Glomerular visceral epithelial cell (primary cell): ENCODE measurements around the gene USP54.
"Not testable (repeated sequence)": the region's sequence is repeated elsewhere in the genome, so short reads cannot be mapped to it uniquely, and the experiment has no call there.

ENCODE experiments used
- DNase-seq: peaks from one replicate; pipeline ENCODE4 v3.0.0-alpha.2; 2016; ENCODE audit errors: extremely low spot score

The USP54 gene

DNA sequence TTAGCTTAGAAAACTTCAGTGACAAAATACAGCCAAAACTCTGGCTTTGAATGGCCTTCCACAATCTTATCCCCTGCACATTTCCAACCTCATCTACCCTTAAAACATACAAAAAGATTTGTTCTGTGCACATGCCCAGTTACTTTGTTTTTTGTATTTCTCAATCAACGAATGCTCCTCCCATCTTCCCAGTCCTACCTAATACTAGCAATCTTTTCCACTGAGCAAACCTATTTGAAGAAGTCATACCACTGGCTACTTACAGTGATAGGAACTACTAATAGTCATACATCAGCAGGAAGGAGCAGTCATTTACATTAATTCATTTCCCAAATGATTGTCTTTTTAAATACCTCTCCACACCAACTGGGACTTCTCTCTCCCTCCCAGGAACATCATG, 2.5 kb downstream of the USP54 start:
- no peak for DNase-seq

DNA sequence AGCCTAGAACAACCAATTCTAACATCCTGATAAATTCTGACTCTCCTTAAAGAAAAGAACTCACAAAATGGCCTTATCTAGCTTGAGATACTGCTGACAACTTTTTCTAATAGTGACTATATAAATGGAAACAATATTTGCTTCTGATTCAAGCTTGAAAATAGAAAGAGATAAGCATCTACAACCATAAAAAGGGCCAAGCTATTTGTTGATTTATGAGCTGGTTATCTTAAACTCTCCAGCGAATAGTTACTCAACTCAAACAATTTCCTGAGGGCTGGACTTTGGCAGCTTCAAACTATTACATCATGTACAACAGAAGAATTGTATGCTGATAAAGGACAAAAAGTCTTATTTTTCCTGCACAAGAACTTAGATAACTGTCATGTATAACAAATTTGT, 4.6 kb downstream of the USP54 start:
- no peak for DNase-seq

DNA sequence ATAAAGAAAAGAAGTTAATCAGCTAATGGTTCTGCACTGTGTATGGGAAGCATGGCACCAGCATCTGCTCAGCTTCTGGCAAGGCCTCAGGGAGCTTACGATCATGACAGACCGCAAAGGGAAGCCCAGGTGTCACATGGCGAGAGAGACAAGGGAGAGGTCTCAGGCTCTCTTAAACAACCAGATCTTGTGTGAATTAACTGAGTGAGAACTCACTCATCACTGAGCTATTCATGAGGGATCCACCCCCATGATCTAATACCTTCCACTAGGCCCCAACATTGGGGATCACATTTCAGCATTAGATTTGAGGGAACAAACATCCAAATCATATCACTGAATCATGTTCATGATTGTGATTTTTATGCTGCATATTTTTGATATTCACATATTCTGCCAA, 5.8 kb downstream of the USP54 start:
- no peak for DNase-seq

DNA sequence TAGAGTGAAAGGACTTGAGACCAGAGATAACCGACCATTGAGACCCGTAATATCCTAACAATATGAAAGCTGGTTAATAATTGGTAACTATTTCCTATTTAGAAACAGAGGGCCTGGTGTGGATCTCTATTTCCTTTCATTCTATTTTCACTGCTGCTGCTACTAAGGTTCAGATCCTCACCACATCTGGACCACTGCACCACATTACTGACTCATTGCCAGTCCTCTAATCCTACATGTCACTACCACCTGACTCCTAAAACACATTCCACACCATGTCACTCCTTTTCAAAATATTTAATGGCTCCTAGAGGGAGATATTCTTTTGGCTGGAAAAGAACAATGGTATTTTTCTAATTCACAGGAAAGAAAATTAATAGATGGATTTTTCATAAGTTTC, 6.4 kb downstream of the USP54 start:
- DNase-seq, result peak; percentile 73

DNA sequence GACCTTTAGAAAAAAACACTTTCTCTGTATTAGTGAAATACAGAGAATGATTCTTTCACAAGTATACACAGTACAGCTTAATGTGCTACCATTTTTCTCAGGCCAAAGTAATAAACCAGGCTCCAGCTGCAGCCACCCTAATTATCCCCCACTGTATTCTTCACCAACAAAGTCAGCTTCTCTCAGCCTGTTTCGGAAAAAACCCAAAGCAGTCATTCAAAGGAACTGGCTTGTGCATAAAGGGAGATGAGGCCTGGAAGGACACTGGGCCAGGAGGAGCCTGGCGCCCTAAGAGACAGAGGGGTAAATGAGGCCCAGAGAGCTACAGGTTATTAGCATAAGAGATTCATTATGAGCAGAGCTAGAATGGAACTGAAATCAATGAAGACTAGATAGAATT, 9.2 kb downstream of the USP54 start:
- DNase-seq, result no peak

DNA sequence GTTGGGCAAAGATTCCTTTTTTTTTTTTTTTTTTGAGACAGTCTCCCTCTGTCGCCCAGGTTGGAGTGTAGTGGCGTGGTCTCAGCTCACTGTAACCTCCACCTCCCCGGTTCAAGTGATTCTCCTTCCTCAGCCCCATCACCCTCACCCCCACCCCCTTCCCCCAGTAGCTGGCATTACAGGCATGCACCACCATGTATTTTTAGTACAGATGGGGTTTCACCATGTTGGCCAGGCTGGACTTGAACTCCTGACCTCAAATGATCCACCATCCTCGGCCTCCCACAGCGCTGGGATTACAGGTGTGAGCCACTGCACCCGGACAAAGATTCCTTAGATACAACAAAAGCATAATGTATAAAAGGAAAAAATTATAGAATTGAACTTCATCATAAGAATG, 12.2 kb downstream of the USP54 start:
- DNase-seq, result not testable (repeated sequence)

DNA sequence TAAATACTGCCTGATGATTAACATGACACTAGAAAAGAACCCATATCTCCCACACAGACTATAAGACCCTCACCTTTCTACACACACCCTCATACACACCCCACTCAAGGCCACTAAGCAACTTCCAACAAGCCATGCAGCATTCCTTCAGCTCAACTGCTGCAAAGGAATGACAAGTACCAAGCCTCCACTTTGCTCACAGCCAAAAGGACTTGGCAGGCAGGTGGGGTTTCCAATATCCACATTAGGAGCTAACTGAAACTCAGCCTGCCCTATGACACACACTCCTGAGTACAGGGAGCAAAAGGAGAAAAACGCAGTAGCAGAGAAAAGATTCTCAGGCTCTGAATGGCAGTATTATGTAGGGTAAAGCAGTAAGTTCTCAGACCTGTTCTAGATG, 13.4 kb downstream of the USP54 start:
- DNase-seq, result no peak

DNA sequence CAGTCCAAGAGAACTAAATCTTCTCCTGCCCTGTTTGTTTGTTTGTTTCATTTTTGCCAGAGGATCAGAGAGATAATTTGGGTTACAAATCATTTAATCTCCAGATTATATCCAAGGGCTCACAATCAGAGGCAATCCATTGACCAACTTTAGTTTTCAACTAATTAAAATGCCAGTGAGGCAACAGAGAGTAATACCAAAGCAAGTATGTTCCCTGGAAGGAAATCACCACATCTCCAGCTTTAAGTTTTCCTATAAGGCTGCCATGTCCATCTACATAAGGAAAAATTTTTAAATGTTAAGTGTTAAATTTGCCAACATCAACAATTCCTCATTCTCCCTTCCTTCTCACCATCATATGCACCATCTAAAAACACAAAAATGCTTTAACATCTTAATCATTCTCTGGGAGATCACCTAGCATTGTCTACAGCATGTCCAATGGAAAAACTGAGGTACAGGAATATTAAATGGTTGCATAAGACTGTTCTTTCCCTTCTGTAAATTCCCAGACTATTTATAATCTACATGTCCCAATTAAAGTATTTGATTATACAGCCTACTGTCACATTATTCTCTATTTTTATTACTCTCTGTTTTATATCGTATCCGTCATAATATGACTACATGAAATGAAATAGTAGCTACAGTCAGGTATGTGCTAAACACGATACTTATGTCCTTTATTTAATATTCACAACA, 14.1 kb downstream of the USP54 start:
- DNase-seq, result no peak

DNA sequence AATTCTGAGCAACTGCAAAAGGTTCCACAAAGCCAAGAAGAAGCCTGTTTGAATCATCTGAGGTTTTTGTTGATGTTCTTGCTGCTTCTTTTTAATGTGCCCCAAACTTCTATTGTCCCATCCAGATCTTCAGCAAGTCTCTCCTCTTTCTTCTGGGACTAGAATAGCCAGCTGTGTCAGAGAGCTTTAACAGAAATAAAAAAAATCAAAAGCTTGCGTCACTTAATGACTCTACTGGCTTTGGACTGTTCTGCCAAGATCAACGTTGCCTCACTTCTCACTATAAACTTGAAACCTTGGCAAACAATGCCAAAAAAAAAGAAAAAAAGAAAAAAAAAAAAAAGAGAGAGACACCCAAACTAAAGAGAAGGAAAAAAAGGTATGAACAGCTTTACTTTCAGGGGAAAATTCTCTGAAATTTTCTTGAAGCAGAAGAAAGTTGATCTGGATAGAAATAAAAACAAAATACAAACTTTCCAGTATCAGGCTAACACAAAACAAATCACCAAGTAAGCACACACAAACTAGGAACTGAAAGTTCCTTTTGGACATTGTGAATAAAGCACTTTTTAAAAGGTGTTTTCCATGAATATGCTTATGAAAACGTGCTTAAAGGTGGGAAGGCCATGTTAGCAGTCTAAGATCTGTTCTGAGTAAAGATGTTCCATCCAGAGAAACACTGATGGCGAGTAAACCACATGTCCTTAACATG, 14.8 kb downstream of the USP54 start:
- no peak for DNase-seq

DNA sequence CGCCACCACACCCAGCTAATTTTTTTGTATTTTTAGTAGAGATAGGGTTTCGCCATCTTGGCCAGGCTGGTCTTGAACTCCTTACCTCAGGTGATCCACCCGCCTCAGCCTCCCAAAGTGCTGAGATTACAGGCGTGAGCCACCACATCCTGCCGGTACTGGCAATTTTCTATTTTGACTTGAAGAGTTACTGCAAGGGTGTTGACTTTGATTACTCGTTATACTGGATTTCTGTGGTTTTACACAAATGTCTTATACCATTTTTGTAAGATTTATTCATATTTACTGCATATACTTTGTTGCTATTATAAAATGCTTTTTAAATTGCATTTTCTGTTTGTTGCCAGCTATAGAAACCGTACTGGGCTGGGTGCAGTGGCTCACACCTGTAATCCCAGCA, 24.1 kb downstream of the USP54 start:
- DNase-seq, result not testable (repeated sequence)

DNA sequence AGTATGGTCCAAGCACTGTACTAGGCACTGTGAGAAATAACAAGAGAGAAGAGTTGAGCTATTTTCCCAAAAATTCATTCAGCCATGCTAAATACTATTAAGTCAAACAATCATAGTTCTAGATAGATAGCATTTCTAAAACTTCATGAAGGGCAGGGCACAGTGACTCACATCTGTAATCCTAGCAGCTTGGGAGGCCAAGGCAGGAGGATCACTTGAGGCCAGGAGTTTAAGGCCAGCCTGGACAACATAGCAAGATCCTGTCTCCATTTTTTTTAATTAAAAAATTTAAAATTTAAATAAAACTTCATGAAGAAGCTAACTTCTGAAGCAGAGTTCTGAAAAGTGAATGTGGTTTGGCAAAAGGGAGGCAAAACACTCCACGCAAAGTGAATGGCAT, 29.9 kb downstream of the USP54 start:
- no peak for DNase-seq

DNA sequence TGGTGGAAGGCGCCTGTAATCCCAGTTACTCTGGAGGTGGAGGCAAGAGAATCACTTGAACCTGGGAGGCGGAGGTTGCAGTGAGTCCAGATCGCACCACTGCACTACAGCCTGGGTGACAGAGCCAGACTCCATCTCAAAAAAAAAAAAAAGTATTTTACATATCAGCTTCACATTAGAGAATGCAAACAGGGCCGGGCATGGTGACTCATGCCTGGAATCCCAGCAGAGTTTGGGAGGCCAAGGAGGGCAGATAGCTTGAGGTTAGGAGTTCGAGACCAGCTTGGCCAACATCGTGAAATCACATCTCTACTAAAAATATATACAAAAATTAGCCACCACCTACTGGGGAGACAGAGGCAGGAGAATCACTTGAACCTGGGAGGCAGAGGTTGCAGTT, 31.6 kb downstream of the USP54 start:
- DNase-seq, result no peak

DNA sequence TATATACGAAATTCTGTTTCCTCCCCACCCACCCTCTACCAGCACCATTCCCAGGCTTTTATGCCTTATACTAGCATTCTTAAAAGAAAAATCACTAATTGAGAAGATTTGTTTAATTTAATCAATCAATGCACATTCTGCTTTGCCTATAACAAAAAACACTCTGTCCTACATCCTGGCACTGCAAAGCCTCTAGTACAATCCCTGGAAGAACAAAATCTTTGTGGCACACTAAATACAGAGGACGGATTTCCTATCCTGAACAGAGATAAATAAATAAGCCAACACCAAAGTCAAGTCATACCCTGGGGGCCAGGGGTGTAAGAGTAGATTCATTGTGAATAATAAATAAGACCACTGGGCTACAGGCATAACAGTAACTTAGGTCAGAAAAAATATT, 34.3 kb downstream of the USP54 start:
- no peak for DNase-seq

DNA sequence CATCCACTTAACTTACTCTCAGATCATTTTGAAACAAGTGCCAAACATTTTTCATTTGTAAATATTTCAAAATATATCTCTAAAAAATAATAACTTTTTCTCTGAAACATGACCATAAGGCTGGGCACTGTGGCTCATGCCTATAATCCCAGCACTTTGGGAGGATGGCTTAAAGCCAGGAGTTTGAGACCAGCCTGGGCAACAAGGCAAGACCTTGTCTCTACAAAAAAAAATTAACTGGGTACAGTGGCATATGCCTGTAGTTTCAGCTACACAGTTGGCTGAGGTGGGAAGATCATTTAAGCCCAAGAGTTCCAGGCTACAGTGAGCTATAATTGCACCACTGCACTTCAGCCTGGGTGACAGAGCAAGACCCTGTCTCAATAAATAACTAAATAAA, 36.4 kb downstream of the USP54 start:
- no peak for DNase-seq

DNA sequence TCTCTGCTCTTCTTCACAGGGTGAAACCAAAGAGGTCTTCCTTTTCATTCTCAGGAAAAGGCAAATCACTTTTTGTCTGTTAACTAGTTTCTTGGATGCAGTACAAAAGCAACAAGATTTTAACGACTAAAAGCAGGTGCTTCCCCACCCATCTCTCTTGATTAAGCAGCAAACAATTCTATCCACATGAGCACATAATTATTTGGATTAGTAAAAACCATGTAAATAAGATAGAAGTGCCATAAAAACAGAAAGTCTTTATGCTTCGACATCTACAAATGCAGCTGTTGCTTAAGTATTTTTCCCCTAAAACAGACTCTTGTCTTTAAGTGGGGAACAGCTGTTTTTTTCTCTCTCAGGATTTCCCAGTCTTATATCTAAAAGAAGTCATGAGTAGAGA, 37.4 kb downstream of the USP54 start:
- DNase-seq, result no peak

DNA sequence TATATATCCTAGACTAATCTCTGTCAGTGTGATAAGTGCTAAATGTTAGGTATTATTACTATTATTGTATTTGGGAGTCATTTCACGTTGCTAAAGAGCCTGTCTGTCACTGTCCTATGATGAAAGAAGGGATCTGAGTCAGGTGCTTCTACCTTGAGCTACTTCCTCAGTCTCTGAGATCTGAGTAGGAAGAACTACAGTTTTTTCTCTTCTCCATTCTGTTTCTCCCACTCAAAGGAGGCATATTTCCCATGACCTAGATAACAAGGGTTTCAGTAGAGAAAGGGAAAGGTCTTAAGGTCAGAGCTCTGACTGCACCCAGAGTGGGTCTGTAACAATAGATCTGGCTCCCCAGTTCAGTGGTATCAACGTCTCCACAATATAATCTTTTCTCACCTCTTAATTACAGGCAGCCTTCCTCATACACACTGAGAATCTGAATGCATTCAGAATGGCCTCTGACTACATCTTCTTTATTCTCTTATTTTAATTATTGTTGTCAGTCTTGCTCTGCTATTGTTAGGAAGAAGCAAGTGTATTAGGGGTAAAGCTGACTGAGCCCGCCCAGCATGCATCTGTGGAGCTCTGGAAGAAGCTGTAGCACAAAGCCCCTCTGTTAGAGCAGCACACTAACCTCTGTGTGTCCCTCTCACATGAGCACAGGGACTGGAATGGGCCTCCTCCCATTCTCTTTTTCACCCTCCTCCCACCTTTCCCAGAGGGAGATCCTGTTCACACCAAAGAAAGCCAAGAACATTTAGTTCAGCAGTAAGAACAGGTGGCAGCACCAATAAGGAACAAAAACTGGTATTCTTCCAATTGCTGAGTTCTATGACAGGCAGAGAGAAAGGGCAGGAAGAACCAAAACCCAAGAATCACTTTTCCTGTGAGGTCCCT, 38.1 kb downstream of the USP54 start:
- DNase-seq, result no peak

DNA sequence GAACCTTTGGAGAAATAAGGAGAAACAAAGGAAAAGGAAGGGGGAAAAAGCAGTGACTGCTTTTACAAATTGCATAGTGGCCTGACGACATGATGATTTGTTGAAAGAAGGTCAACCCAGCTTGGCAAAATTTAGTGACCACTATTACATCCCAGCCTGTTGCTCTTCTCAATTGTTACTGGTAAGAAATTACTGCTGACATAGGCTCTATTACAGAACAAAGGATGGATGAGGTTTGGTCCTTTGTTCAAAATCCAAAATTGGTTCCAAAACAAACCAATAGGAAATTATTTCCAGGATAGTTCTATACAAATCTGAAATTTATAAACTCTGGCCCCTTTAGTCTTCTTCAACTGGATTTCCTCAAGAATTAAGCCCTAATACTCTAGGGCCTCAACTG, 39.6 kb downstream of the USP54 start:
- DNase-seq, result no peak

DNA sequence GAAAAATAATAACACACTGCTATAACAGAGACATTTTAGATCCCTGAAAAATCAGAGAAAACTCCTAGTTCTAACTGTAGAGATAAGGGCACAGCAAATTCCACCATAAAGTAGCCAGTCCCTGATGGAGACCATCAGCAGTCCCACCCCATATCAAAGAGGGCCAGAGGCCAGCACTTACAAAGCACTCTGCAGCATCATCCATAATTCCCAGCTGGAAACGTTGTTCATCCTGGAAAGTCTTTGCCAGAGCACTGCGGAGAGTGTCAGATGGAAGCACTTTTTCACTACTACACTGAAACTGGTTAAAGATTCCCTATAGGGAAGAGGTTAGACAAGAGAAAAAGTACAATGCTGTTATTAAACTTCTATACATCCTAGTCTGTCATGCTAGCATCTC, 45.8 kb downstream of the USP54 start:
- no peak for DNase-seq

DNA sequence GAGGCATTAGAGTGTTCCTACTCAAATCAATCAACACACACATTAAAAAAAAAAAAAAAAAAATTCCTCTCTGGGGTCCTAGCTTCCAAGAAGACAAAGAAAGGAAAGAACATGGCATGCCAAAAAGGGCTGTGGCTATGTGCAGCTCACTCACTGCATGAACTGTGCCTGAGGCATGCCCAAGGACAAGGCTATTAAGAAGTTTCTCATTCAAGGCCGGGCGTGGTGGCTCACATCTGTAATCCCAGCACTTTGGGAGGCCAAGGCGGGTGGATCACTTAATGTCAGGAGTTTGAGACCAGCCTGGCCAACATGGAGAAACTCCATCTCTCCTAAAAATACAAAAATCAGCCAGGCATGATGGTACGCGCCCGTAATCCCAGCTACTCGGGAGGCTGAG, 53.4 kb downstream of the USP54 start:
- DNase-seq, result no peak

DNA sequence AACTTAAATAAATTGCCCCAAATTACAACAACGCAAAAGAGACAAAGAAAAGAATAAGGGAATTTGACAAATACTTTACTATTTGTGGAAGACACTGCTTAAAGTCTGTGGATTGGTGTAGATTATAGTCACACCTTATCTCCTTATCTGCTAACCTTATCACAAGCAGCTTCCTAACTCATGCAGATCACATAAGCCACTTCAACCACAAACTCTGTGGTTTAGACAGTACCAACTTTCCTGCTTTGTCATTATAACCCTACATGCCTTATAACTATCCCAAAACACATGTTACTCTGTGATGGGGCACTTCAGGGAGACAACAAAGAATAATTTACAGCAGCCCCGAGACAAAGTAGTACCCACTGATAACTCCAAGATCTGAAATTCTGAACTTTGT, 53.9 kb downstream of the USP54 start:
- no peak for DNase-seq

DNA sequence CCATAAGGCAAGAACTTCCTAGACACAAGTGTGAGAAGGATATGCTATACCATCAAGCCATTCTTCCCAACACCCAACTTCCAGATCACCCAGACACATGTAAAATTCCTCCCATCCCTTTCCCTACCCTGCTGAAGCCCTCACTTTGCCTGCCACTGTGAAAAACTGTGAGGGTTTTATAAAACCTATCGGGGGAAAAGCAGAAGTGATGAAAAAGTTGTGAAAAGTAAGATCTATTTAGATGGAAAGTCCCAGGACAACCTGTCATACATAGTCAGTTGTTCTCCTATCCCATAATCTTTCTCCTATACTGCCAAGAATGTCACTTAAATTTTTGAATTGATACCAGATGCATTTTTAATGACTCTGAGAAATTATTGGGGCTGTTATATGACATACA, 56.3 kb downstream of the USP54 start:
- DNase-seq, result no peak

DNA sequence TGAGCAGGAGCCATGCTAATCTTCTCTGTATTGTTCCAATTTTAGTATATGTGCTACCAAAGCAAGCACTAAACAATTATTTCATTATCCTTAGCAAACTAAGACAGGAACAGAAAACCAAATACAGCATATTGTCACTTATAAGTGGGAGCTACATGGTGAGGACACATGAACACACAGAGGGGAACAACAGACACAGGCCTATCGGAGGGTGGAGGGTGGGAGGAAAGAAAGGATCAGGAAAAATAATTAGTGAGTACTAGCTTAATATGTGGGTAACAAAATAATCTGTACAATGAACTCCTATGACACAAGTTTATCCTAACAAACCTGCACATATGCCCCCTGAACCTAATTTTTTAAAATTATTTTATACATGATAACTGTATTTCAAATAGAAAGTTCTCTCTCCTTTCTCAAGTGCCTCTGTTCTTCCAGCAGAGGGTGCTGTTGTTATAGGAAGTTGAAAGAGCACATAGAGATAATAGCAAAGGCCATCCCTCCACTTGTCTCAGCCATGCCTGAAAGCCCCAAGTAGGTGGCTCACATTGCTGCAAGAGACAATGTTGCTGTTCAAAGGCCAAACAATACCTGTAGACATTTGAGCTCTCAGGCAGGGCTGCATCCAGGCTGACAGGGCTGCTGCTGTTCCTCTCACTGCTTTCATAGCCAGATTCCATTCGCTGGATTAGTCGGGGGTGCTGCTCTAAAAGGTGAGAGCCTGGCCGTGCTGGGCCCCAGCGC, 61.9 kb downstream of the USP54 start:
- DNase-seq, result peak; percentile 72
